ENCODE results near the gene MRPL48.
"Not testable (repeated sequence)": the region's sequence is repeated elsewhere in the genome, so short reads cannot be mapped to it uniquely, and the experiment has no call there.

The MRPL48 gene

DNA sequence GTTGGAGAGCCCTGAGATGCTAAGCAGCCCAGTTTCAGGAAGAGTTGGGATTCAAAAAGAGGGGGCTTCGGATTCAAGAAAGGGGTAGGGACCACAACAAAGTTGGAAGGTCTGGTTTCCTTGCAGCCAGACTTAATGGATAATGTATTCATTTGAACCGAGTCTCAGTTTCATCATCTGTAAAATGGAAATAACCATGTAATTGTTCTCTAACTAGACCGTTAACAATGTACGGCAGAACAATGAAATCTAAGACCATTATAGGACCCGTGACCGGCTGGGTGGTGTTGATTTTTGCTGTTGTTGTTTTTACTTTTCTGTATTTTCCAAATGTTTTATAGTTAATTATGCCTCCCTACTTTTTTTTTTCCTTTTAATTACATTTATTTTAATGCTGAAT lies 6.4 kb upstream of the MRPL48 start:
- DNase-seq, result no peak

DNA sequence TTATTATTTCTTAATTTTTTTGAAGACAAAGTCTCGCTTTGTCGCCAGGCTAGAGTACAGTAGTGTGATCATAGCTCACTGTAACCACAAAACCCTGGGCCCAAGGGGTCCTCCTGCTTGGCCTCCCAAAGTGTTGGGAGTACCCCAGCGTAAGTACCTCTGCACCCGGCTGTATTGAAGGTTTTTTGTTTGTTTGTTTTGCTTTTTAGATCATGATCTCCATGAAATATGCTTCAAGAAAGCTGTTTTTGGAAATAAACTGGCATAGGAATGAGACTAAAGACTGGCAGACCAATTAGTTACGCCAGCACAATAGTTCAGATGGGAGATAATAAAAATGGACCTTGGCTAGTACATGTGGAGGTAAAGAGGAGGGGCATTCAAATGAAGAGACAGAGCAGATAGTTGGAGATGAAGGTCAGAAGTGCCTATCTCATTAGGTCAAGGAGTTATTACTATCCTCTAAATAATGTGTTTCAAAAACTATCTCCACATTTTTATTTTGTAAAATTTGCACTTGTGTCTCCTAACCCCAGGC lies 4.1 kb upstream of the MRPL48 start:
- no peak for DNase-seq

DNA sequence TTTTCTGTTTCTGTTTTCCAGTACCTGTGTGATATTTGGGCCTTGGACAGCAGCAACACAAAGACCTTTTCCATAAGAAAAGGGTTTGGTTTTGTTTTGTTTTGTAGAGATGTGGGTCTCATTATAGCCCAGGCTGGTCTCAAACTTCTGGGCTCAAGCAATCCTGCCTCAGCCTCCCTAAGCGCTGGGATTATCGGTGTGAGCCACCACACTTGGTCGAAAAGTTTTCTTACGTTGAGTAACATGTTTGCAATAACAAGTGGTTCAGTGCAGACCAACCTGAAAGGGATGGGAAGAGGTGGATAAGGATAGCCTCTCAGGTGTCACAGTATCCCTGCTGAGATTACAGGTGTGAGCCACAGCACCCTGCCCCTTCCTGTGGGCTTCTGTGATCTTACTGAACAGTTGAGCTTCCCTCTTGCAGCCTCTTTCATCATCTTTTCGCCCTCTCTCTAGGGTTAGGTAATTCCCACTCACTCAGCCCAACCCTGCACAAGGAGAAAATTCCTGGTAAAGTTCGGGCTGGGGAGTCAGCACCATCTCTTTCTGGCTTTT lies 3.5 kb upstream of the MRPL48 start:
- no peak for DNase-seq

DNA sequence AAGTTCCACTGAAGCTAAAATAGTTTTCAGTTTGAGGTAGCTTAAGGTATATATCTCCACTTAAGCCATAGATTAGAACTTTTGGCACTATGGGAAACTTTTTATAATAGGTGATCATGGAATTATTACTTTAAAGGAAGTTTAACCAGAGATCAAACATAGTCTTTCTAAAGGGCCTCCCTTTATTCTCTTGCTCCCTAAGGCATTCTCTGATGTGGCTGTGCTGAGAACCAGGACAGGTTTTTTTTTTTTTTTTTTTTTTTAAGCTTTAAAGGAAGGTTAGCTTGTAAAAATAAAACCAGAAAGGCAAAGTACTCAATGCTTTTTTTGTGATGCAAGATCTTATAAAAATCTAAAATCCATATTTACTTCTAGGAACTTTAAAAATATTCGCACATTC lies 2.9 kb upstream of the MRPL48 start:
- no peak for DNase-seq

DNA sequence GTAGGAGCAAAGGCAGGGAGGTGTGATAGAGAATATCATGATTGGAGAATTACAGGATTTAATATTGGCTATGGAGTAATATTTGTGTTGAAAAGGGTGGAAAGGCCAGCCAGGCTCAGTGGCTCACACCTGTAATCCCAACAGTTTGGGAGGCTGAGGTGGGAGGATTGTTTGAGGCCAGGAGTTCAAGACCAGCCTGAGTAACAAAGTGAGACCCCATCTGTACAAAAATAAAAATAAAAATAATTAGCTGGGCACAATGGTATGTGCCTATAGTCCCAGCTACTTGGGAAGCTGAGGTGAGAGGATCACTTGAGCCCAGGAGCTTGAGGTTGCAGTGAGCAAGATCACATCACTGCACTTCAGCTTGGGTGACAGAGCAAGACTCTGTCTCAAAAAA lies 2.2 kb upstream of the MRPL48 start:
- DNase-seq, result not testable (repeated sequence)

DNA sequence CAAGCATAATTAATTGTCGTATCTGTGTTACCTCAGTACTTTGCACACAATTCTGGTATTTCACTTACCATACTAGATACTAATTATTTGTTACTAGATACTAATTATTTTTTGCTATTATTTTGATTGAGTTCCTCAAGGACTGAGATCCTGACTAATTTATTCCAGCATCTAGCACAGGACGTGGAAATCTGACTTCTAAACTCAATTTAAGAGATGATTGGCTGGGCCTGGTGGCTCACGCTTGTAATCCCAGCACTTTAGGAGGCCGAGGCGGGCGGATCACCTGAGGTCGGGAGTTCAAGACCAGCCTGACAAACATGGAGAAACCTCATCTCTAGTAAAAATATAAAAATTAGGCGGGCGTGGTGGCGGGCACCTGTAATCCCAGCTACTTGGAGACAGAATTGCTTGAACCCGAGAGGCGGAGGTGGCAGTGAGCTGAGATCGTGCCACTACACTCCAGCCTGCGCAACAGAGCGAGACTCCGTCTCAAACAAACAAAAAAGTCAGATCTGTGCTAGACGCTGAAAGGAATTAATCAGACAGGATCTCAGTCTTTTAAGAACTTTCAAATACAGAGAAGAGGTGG lies 527 bp upstream of the MRPL48 start:
- DNase-seq, result no peak

DNA sequence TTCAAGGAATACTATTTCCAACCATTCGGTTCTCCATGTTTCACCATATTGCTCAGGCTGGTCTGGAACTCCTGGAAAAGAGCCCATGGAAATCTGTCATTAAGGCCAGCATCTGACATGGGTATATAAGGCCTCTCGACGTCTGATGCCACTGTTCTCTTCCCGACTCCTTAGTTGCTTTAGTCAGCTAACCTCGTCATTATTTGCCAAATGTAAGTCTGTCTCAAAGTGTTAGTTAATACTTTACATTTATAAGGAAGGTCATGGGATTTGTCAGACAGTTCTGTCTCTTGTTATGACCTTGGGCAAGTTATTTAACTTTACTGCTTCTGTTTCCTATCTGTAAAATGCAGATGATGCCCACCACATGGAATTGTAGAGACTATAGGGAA lies 1.6 kb downstream of the MRPL48 start:
- DNase-seq, result no peak

DNA sequence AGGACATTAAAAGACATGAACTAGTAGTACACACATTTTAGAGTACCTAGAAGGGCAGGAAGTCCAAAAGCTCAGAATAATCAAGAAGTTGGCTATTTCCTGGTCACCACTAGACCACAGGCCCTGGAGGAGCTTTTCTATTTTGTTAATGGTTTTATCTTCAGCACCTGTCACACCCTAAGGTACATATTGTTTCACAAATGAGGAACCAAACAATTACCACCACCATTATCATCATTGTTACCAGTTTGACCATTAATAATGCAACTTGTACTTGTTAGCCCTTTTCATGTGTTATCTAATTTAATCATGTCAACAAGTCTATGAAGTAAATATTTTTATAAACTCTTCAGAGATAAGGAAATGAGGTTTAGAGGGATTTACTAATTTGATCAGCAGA lies 4.9 kb downstream of the MRPL48 start:
- DNase-seq, result no peak

DNA sequence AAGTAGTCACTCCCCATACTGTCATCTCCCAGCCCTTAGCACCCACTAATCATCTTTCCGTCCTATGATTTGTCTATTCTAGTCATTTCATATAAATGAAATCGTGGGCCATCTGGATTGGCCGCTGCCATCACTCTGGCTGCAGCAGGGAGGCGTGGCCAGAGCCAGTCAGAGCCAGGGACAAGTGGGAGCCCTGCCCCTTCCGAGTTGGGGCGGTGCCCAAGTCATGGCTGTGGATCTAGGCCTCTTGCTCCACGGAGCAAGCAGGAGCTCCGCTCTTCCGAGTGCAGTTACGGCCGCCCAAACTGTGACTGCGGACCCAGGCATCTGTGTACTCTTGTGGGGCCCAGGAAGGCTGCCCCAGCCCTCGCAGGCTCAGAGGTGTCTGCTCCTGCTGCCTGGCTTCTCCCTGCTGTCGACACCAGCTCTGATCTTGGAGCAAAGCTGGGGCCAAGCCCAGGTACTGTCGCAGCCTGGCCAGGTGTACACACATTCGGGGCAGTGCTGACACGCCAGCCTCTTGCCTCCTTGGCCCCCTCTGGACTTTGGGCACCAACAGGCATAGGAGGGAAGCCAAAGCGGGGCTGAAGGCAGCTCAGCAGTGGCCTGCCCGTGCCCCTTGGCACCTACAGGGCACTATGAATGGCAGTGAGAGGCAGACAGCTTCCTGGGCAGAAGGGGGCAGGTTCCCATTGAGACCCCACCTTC lies 8.4 kb downstream of the MRPL48 start:
- DNase-seq, result no peak

DNA sequence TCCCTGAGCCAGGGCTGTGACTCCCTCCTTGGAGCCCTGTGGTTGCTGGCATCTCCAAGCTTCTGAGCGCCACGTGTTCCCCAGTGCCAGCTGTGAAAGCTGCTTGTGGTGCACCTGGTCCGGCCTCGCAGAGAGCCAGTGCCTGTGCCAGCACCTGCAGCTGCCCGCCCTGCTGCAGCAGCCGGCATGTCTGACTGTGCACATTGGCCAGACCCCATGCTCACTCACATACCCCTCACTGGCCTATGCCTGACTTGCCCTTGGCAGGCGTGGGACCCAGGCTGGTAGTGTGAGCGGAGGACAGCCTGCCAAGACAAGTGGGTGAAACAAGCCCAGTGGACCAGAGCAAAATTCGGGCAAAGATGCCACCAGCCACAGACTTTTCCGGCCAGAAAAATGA lies 9.8 kb downstream of the MRPL48 start:
- no peak for DNase-seq

DNA sequence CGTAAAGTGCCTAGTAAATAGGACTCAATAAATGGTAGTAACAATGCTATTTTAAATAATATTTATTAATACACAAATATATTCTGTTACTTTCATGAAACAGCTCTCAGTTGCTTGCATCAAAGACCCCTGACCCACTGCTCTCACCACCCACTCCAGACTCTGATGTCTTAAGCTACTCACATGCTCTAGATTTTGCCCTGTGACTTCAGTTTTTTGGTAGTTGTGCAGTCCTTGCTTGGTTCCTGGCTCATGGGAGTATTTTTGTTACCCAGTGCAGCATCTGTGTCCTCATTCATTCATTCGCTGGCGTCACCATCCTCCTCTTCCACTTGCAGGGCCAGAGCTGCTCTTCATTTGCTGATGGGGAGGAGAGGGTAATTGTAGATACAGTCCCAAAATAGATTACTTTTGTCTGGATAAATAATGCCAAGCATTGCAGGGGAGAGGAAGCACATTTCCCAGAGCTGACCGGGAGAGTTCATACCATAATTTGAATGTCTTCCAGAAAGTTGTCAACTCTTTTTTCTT lies 12.7 kb downstream of the MRPL48 start:
- no peak for DNase-seq

DNA sequence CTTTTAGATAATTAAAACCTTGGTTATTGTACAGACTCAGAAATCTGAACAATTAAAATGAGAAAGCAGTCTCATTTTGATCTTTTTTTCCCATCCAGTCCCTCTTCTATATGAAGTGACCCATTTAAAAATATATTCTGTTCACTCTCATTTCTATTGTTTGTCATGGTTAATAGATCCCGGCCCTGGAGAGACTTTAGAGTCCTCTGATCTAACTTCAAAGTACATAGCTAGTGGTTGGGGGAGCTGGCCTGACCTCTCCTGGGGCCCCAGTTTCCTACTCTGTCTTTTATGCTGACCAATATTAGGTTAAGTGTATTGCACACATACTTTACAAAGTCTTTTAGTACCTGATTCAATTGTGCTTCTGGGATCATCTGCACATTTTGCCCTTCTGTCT lies 13.5 kb downstream of the MRPL48 start:
- no peak for DNase-seq

DNA sequence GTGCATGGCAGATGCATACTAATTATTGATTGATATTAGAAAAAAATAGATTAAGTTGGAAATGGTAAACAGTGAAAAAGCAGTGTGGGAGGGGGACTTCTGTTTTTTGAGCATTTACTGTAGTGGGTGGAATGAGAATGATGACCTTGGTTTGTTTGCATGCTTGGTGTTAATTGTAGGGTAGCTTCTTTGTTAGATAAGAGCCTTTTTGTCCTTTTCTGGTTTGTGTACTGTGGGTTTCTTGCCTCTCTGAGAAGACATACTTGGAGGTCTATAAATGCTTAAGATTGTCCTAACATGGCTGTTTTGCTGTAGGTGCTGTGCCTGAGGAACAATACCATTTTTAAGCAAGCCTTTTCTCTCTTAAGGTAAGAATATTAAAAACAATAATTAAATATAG lies 17.0 kb downstream of the MRPL48 start:
- no peak for DNase-seq

DNA sequence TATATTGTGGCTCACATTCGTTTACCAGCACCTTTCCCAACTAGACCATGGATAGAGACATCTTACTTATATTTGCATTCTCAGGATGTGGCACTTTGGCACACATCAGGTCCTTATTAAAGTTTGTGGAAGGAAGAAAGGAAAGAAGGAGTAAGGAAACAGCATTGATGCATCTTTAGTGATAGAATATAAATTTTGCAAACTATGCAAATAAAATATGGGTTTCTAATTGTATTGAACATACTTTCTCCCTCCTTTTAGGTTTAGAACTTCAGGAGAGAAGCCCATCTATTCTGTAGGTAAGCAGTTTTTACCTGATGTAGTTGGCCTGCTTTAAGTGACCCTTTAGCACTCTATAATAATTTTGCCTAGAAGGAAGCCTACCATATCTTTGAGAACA lies 20.4 kb downstream of the MRPL48 start:
- no peak for DNase-seq

DNA sequence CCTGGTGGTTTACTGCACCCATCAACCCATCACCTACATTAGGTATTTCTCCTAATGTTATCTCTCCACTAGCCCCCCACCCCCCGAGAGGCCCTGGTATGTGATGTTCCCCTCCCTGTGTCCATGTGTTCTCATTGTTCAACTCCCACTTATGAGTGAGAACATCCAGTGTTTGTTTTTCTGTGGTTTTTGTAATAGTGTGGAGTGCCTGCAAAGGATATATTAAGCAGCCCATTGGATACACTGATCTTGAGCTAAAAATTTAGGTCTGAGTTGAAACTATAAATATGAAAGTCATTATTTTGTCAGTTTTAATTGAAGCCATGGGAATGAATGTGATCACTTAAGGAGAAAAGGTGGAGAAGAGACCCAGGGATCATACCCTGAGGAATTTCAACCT lies 23.0 kb downstream of the MRPL48 start:
- DNase-seq, result no peak

DNA sequence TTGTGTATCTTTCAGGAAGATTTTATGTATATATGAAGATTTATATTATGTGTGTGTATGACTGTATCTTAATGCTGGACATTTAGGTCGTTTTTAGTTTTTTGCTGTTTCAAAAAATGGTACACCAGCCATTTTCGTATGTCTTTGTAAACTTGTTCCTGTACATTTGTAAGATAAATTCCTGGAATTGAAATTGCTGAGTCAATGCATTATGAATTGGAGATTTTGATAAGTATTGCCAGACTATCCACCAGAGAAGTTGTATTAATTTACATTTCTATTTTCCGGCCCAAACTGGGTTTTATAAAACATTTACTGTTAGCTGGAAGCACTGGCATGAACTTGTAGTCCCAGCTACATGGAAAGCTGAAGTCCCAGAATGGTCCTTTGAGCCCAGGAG lies 24.6 kb downstream of the MRPL48 start:
- DNase-seq, result no peak

DNA sequence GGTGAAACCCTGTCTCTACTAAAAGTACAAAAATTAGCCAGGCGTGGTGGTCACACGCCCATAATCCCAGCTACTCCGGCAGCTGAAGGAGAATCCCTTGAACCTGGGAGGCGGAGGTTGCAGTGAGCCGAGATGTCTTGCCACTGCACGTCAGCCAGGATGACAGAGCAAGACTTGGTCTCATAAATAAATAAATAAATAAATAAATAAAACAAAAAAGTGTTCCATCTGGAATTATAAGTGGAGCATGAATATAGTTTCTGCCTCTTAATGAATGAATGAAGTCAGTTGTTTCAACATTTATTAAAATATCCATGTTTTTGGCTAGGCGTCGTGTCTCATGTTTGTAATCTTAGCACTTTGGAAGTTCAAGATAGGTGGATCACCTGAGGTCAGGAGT lies 27.1 kb downstream of the MRPL48 start:
- no peak for DNase-seq

DNA sequence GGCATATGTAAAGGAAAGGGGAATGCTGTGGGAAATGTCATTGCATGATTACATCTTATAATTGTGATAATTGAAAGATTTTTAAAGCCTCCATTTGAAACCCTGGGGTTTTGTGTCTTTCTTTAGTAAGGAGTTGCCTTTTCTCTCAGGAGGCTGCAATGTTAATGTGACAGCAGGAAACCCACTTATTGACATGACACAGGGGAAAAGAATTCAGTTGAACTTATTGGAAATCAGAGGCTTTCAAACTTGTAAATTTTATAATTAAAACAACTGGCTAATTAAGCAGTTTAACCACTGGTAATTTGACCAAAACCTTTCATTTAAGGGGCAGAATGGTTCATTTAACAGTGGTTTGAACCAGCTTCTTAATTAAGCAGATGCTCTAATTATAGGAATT lies 31.2 kb downstream of the MRPL48 start:
- DNase-seq, result no peak

DNA sequence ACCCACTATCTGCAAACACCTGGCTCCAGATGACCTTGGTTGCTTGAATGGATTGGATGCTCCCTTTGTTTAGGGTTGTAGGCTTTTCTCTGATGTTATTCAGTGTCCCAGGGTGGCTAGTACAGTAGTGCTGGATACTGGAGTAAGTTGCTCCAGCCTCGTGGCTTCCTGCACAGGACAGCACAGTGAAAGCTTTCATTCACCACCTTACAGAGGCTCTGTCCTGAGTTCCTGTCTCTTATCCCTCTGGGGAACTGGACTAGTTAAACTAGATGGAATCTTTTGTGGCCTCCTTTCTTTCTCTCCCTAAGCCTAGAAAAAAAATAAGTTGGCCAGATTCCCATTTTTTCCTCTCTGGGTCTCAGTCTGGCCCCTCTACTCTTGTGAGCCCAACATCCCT lies 42.6 kb downstream of the MRPL48 start:
- DNase-seq, result no peak

DNA sequence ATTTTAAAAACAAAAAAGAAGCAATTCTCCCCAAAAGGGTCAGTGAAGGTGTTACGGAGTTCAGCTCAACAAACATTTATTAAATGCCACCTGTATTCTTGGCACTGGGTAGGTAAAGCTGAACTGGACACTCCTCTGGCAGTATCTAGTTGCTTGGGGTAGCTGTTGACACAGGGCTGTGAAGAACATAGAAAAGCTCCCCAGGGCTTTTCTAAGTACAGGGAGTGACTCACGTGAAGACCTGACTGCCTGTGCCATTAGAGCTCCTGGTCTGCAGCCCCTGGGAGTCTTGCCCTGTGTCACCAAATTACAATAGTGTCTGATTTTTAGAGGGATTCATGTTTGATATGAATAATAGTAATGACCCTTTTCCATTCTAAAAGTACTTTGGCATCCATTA lies 45.4 kb downstream of the MRPL48 start:
- DNase-seq, result no peak

DNA sequence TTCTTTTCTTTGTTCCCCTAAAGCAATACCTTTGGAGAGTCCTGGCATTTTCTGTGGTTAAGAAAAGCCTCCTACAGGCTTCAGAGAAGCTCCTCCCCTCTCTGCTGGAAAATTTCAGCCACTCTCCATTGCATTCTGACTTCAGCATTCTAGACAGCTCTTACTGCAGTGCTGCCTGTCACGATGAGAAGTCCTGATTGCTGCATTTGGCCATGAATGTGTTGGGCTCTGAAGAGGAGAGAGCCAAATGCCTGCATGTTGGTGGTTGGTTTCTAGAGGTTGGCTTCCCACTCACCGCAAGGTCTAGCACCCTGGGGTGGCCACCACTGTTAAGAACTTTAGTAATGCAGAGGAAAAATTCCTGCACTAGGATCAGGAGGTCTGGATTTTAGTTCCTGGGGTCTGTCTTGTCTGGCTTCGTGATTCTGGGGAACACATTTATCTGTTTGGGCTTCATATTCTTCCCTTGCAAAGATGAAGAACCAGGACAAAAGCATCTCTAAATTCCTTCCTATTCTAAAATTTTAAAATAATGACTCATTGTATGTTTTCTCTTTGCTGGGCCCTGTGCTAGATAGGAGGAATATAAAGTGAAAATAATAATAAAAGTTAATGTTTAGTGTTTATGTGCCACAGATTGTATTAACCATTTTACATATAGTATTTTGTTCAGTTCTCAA lies 50.9 kb downstream of the MRPL48 start:
- no peak for DNase-seq

DNA sequence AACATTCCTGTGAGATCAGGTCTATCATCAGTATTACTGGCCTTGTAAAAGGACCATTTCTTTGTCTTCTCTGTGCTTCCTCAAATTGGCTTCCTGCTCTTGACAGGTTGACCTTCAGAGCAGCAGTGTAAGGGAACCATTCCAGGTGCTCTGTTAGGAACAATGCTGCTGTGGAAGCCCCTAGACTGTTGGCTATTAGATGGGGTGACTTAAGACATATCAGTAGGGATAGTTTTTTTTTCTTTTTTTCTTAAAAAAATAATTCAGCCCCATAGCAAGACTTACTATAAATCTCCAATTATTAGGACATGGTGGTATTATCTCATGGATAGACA lies 51.4 kb downstream of the MRPL48 start:
- no peak for DNase-seq

DNA sequence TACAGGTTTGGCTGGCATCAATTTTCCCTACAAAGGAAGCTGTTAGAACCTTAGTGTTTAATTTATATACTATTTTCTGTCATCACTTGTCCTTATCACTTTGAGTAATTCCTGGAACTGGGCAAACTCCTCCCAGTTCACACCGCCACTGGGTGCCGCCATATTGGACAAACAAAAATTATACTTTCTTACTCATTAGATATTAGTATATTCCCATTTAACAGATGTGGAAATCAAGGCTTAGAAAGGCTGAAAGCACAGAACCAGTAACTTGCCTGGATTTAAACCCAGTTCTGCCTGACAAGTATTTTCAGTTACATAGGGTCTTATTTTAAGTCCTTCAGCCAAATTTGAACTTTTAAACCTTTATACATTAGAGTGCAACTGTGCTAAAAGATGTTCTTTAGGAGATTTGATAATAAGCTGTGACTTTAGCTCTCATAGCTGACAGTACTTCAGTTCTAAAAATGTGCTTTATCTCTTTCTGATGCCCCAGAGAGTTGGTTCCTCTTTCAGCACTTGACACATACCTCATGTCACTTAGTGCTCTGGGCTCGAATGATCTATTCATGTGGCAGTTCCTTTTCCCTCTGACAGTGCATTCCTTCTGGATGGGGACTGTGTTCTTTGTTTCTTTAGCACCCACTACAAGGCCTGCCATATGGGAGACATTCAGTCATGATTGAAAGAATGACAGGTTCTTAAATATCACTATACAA lies 63.5 kb downstream of the MRPL48 start:
- DNase-seq, result no peak
